Upper lobe of left lung (tissue), 6 donors: Measurements from ENCODE around the gene ANXA2. TPM values are rescaled to one million over a fixed set of nuclear protein-coding genes. Genes with fewer than 3 reads are reported as not detected.

Source experiments
- ATAC-seq, 2 donors: fragments of 200-7000 bp; cut with Tn5 transposase; one replicate each; pipeline ENCODE4 v1.9.1; 2022; ENCODE audit warnings: mild to moderate bottlenecking in 2 of 2, moderate library complexity in 2 of 2; ENCODE audit not compliant: low FRiP score in 2 of 2
- DNase-seq, 2 donors: peaks; one replicate each; pipeline ENCODE4 v3.0.0-alpha.2; 2019 to 2020
- H3K27ac ChIP-seq, 4 donors: fragments of 200-600 bp; sonication (generic); one replicate each; pipeline ENCODE4 v1.5.1; 2016 to 2019
- H3K27me3 ChIP-seq, 4 donors: fragments of 200-600 bp; sonication (generic); one replicate each; pipeline ENCODE4 v1.5.1; 2017 to 2019
- H3K36me3 ChIP-seq, 4 donors: fragments of 200-600 bp; sonication (generic); one replicate each; pipeline ENCODE4 v1.5.1; 2016 to 2019
- H3K4me1 ChIP-seq, 4 donors: fragments of 200-600 bp; sonication (generic); one replicate each; pipeline ENCODE4 v1.5.1; 2018 to 2019
- H3K4me3 ChIP-seq, 4 donors: fragments of 200-600 bp; sonication (generic); one replicate each; pipeline ENCODE4 v1.5.1; 2017 to 2019; ENCODE audit warnings: mild to moderate bottlenecking in 2 of 4, moderate library complexity in 1 of 4
- H3K9me3 ChIP-seq, 4 donors: fragments of 200-600 bp; sonication (generic); one replicate each; pipeline ENCODE4 v1.5.1; 2018 to 2019
- CTCF ChIP-seq, 6 experiments: fragments of 450-650 bp in 4 of 6; fragments of 200-600 bp in 2 of 6; sonication (generic) in 2 of 6; IDR thresholded peaks; one replicate each; pipeline ENCODE4 v1.5.1; 2016 to 2019; ENCODE audit warnings: antibody characterized with exemption in 6 of 6
- EP300 ChIP-seq, 4 donors: sonication (generic); formaldehyde crosslinking; IDR thresholded peaks; one replicate each; pipeline ENCODE4 v1.5.1; 2017; ENCODE audit warnings: antibody characterized with exemption in 4 of 4, control low read depth in 2 of 4
- POLR2A ChIP-seq, 4 donors: fragments of 450-650 bp; IDR thresholded peaks; one replicate each; pipeline ENCODE4 v1.5.1; 2016 to 2017; ENCODE audit warnings: antibody characterized with exemption in 4 of 4, mild to moderate bottlenecking in 2 of 4
- POLR2AphosphoS5 ChIP-seq, 2 donors: sonication (generic); formaldehyde crosslinking; IDR thresholded peaks; one replicate each; pipeline ENCODE4 v1.5.1; 2017; ENCODE audit warnings: antibody characterized with exemption in 2 of 2
- WGBS, 2 donors: methylation state at CpG; one replicate each; pipeline ENCODE4 v1.1.5; 2017 to 2018; 5-methylcytosine and 5-hydroxymethylcytosine counted together
- small RNA-seq, 4 donors: library from RNA; depleted of rRNA; stranded (forward); fragments of <200 nt; gene quantifications; one replicate each; pipeline ENCODE3, GENCODE V24; 2016
- total RNA-seq, 6 donors: library from RNA; depleted of rRNA in 4 of 6; stranded (reverse); fragments of >200 nt in 4 of 6; gene quantifications; one replicate each; pipeline versions ENCODE4 v1.1.0 to v1.2.1, GENCODE V29; 2016 to 2021
- donor health status: DM: no; HTN: no; CAD: no; lungs with moderate emphysema.
- donor health status: DM: no; HTN: yes; CAD: no; lungs with severe emphysema.

Gene ANXA2
- total RNA-seq, 6 donors from 2014 or later = 394 to 1,774 (median 1,094) TPM

- Histone ChIP-seq H3K9me3 (no peaks in the 10 kb centered on the region), H3K27me3 (peaks cover 0 to 5% (median 0%) of the 10 kb centered on the region in 4 donors), H3K27ac (no peak overlapping the region), H3K4me1 (no peaks in the 10 kb centered on the region), H3K36me3 (no peaks in the 10 kb centered on the region), H3K4me3 (no peak overlapping the region)
- WGBS, 2 donors = 52 to 55% methylated on average over 3 of the region's 3 CpGs
- DNase-seq (no peak), ATAC-seq (no peak)
- TF ChIP-seq POLR2A (IDR thresholded peaks at IDR 0.05) = no peak
- TF ChIP-seq POLR2AphosphoS5 (IDR thresholded peaks at IDR 0.05) = no peak
- no peak for TF ChIP-seq EP300 (IDR thresholded peaks at IDR 0.05)
- TF ChIP-seq CTCF (IDR thresholded peaks at IDR 0.05) = no peak
Observed at GRCh38 chr15:60307034-60307433, 90.8 kb downstream of the ANXA2 start.

- H3K36me3 ChIP-seq = no peaks in the 10 kb centered on the region
- H3K27me3 ChIP-seq = no peaks in the 10 kb centered on the region
- TF ChIP-seq CTCF (IDR thresholded peaks at IDR 0.05) = no peak
- no peak for TF ChIP-seq EP300 (IDR thresholded peaks at IDR 0.05)
- DNase-seq (no peak), ATAC-seq (no peak)
- no peak overlapping the region for H3K4me3 ChIP-seq
- H3K9me3 ChIP-seq = no peaks in the 10 kb centered on the region
- peaks cover 0 to 5% (median 5%) of the 10 kb centered on the region in 4 donors for H3K4me1 ChIP-seq
- no peak overlapping the region for H3K27ac ChIP-seq
- 70 to 83% methylated on average over 1 of the region's 1 CpG for WGBS, 2 donors
Observed at GRCh38 chr15:60301024-60301423, 96.8 kb downstream of the ANXA2 start.

DNA sequence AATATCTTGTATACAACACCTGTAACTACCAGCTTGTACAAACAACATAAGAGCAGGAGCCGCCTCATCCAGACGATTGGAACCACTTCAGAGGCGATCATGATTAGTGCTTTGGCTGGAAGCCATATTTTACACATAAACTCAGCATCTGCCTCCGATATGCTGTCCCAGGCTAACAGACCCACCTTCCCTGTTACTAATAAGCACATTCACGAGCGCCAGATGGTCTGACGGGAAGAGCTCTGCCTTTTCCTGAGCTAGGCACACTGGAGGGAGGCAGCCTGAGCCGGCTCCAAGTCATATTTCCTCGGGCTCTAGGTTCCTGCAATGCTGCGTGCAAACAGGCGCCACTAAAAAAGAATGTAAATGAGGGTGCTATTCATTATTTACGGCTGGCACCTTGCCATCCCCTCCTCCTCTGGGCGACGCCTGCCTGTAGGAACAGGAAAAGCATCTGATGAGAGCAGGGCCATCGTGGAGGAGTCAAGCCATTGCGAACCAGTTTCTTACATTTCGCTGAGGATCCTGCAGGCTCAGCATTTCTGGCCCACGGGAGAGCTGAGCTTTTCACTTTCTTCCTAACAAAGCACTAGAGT, 98.2 kb downstream of the ANXA2 start:
- WGBS, 2 donors = 36 to 39% methylated on average over 14 to 18 of the region's 18 CpGs
- peak in 1 of 2 donors; percentile 31 for DNase-seq
- no peaks in the 10 kb centered on the region for H3K27me3 ChIP-seq
- H3K36me3 ChIP-seq = no peaks in the 10 kb centered on the region
- TF ChIP-seq CTCF (IDR thresholded peaks at IDR 0.05) (peak in 2 of 6 experiments; percentile 12 to 39), POLR2A (IDR thresholded peaks at IDR 0.05) (no peak)
- peaks cover 0 to 5% (median 5%) of the 10 kb centered on the region in 4 donors for H3K4me1 ChIP-seq
- peak in 1 of 2 donors; percentile 11 for ATAC-seq
- no peaks in the 10 kb centered on the region for H3K9me3 ChIP-seq
- no peak overlapping the region for H3K4me3 ChIP-seq
- H3K27ac ChIP-seq = no peak overlapping the region

Small RNA genes within 50 kb of the gene (small RNA-seq; reads per million reads assigned to genes)
- gene AC087385.3 = 0 reads per million in 4 donors

Other genes with a start within 250 kb of the ANXA2 start
- 10 to 100 TPM; 15.0 to 40.7 (median 32.8) TPM for gene ICE2, start 81.2 kb upstream of the ANXA2 start, total RNA-seq